Diencephalon (tissue), 1 donor: ENCODE results near the gene ATXN7L1. TPM values are rescaled to one million over a fixed set of nuclear protein-coding genes. Genes with fewer than 3 reads are reported as not detected.

Experiments
- total RNA-seq: library from RNA; depleted of rRNA; stranded (reverse); fragments of >200 nt; gene quantifications from one replicate; pipeline ENCODE4 v1.2.3, GENCODE V29; 2014

Gene ATXN7L1
- total RNA-seq = 10.8 TPM

GRCh38 chr7:105876091-105876963, at the start of gene ATXN7L1:
Gene ATXN7L1, minus strand, starts transcription at chr7:105876599. Its CDS starts 41 bp downstream, at chr7:105876558.

GRCh38 chr7:105581066-105581811, 295.2 kb downstream of the ATXN7L1 start, which contains the start of gene EFCAB10:
Gene EFCAB10, minus strand, starts transcription at chr7:105581493. Its CDS starts 30 bp downstream, at chr7:105581463.

Other genes with a start within 250 kb of the ATXN7L1 start
- 6.7 TPM for gene CDHR3, start 86.7 kb upstream of the ATXN7L1 start, total RNA-seq
- gene SYPL1, start 235.7 kb upstream of the ATXN7L1 start, total RNA-seq = 21.9 TPM